ENCODE measurements around the gene CCDC178.

GRCh38 chr18:33421225-33421624, 19.3 kb downstream of the CCDC178 start:
- TF ChIP-seq, protein P1, sequence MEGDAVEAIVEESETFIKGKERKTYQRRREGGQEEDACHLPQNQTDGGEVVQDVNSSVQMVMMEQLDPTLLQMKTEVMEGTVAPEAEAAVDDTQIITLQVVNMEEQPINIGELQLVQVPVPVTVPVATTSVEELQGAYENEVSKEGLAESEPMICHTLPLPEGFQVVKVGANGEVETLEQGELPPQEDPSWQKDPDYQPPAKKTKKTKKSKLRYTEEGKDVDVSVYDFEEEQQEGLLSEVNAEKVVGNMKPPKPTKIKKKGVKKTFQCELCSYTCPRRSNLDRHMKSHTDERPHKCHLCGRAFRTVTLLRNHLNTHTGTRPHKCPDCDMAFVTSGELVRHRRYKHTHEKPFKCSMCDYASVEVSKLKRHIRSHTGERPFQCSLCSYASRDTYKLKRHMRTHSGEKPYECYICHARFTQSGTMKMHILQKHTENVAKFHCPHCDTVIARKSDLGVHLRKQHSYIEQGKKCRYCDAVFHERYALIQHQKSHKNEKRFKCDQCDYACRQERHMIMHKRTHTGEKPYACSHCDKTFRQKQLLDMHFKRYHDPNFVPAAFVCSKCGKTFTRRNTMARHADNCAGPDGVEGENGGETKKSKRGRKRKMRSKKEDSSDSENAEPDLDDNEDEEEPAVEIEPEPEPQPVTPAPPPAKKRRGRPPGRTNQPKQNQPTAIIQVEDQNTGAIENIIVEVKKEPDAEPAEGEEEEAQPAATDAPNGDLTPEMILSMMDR (IDR thresholded peaks at IDR 0.05), result no peak
- TF ChIP-seq POLR2A (IDR thresholded peaks at IDR 0.05) (no peak), POLR2AphosphoS5 (IDR thresholded peaks at IDR 0.05) (peak; percentile 80)

Data from prostate gland (tissue), 2 donors.